Stimulated activated CD4-positive, alpha-beta T cell treated with anti-CD3 and anti-CD28 coated beads, Interleukin-15, amount 100 ng/mL, for 1 hour (primary cell): ENCODE measurements around the gene NKAIN2.
"Not testable (repeated sequence)": the region's sequence is repeated elsewhere in the genome, so short reads cannot be mapped to it uniquely, and the experiment has no call there.

Experiments
- DNase-seq, 2 donors: peaks; one replicate each; pipeline ENCODE4 v3.0.0-alpha.2; 2020; ENCODE audit warnings: low read depth in 1 of 2, low spot score in 1 of 2

NKAIN2 gene

DNA sequence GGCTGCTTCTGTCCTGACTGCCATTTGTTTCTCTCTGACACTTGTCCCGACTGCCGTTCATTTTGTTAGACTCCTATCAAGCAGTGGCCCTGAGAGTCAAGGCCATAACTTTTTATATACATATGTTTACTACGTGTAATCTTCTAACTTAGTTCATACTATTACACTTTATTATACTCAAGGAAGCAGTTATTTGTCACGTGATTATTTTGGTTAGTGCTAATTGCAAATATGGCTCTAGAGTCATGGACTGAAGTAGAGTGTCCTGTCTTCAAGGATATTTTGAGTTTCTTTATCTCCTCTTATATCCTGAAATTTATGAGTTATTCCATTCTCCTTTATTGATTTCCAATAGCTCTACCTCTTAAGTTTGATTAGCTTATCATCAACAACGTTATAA is 864.4 kb downstream of the NKAIN2 start:
- no peak for DNase-seq

DNA sequence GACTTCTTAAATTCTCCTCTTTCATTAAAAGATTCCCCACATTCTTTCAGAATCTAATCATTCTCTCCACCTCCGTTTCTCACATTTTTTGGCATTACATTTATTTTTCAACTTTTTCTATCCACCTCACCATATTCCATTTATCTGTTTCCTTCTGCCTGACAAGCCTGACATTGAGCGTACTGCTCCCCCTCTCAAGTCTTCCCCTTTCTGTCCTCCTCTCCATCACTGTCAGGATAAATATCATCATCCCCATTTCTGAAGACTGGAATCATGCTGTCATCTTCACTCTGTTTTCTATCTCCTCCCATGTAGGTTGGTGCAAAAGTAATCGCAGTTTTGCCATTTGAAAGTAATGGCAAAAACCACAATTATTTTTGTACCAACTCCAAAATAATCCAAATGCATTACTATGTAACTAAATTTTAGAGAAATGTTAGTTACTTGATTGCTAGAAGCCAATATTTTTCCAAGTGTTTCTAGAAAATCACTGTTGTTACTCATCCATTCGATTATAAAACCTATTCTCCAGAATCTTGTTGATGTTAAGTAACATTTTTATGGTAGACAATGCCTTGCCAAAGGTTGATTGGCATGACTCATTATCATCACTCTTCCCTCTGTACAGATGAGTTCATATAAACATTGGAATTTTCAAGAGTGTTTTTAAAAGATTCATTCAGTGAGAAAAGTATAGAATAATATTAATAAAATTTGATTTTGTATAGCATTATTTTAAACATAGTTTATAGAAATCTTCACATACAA is 866.2 kb downstream of the NKAIN2 start:
- no peak for DNase-seq

DNA sequence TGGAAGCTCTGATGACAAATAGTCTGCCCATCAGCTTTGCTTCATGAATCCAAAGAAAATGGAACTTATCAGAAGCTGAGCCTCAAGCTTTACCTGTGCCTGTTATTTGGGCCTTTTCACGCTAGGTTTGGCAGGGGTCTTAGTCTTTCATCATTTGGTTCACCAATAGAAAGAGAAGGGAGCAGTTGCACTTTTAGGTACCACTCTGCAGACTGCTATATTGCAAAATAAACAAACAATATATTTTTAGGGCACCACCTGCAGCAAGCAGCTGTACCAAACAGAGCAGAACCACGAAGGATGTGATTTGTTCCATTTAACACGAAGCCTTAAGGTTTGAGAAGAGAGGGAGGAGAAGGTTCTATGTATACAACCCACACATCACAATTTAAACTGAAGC is 867.1 kb downstream of the NKAIN2 start:
- DNase-seq: no peak

DNA sequence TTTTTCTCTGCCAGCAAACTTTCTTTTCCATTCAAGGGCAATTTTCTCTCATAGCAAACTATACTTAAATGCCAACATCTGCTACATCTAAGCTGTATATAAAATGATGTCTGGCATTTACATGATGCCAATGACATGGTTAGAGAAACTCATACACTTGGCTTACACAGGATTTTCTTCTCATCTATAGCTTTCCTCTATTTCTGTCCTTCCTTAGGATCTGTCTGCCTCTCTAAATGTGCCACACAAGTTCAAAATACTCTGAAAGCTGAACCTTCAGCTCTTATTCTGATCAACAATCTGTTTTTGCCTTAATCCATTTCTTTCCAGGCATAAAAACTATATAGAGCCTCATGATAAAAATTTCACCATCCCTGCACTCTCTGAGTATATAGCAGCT is 867.7 kb downstream of the NKAIN2 start:
- no peak for DNase-seq

- no peak for DNase-seq
These were observed 870.4 kb downstream of the NKAIN2 start for GRCh38 chr6:124674042-124674441.

- DNase-seq: no peak
These were observed 872.4 kb downstream of the NKAIN2 start for GRCh38 chr6:124676033-124676432.

DNA sequence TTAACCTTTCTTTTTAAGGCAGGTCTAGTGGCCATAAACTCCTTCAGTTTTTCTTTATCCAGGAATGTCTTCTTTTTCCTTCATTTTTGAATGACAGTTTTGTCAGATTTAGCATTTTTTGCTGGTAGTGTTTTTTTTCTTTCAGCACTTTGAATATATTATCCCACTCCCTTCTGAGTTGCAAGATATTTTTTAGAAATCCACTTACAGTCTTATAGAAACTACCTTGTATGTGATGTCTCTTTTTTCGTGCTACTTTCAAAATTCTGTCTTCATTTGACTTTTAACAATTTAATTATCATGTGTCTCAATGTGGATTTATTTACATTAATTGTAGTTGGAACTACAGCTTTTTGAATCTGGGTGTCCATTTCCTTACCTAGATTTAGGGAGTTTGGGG is 874.2 kb downstream of the NKAIN2 start:
- no peak for DNase-seq

DNA sequence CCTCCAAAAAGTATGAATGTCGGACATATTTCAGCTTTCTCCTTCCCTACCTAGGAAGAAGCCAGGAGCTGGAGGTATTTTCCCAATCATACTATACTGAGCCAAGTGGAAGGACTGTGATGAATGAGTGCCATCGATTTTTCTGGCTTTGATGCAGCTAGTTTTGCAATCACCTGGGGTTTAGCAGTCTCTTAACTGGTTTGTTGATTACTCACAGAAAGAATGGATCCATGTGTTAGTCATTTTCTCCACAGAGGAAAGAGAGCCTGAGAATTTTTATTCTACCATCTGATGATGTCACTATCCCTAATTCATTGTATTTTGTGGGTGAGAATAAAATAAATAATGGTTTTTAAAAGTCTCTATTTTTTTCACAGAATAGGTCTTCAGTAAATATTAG is 875.7 kb downstream of the NKAIN2 start:
- no peak for DNase-seq

GRCh38 chr6:124682751-124683150 is 879.1 kb downstream of the NKAIN2 start:
- no peak for DNase-seq

DNA sequence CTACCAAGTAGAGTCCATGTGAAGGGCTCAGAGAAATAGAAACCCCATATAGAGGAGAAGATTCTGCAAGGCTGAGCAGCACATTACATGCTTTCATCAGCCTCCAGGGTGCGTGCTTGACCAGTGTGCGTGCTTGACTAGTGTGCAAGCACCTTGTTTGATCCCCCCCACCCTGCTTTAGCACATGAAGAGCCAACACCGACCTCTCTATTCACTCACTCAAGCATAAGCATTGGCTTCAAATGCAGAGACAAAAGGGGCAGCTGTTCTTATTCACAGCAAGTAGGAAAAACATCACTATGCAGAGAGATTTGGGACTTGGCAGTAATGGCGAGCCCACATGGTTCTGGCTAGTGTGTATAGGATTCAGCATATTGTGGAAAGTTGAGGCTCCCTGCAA is 879.8 kb downstream of the NKAIN2 start:
- no peak for DNase-seq

DNA sequence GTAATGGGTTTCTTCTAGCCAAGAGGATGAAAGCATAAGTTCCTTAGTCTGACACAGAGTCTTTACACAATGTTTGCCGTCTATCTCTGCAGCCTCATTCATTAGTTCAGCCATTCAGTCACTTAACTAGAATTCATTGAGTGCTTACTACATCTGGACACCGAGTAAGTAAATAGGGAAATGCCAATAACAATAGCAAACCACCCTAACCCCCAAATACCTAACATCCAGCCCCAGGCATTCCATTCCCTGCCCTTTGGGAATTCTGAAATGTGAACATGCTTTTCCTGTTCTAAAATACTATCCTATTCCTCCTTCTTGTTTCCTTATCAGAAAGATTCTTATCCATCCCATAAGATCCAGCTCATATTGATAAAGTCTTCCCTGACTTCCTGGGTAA is 881.0 kb downstream of the NKAIN2 start:
- no peak for DNase-seq

- DNase-seq: no peak
These were observed 884.7 kb downstream of the NKAIN2 start for GRCh38 chr6:124688369-124688768.

DNA sequence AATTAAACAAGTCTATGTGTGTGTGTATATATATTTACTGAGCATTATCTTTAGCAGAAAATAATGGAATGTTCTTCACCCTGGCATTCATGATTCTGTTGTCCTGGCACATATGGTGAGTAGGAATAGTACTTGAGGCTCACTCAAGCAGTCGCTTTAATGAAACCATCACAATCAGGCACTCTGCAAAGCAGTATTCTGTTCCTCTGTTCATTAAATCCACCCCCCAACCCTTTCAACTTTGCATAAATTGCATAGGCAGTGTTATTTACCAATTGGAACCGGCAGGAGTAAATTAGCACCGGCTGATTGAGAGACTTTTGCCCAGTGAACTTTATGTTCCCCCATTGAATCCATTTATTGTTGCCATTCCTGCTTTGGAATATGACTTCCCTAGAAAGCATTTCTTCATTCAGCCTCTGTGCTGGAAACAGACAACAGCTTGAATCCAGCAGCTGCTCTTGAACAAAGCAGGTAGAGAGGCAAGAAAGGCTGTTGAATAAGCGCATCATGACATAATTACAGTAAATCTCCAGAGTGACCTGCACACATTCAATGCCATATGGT is 890.6 kb downstream of the NKAIN2 start:
- DNase-seq: no peak

DNA sequence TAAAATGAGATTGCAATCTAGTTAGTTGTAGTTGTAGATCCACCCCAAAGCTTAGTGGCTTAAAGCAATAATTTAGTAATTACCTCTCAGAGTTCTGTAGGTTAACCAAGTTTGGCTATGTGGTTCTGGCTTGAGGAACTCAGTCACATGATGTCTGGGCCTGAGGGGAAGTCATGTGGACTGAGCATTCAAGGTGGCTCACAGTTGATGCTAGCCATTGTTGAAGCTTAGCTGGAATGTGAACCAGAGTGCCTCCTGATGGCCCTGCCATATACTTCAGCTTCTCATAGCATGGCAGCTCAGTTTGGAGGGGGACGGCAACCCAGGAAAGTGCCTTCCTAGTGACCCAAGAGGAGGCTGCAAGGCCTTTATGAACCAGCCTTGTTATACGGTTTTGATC is 895.4 kb downstream of the NKAIN2 start:
- DNase-seq: no peak

GRCh38 chr6:124703541-124703940 is 899.9 kb downstream of the NKAIN2 start:
- DNase-seq: no peak

- not testable (repeated sequence) for DNase-seq
These were observed 908.9 kb downstream of the NKAIN2 start for GRCh38 chr6:124712532-124712931.

DNA sequence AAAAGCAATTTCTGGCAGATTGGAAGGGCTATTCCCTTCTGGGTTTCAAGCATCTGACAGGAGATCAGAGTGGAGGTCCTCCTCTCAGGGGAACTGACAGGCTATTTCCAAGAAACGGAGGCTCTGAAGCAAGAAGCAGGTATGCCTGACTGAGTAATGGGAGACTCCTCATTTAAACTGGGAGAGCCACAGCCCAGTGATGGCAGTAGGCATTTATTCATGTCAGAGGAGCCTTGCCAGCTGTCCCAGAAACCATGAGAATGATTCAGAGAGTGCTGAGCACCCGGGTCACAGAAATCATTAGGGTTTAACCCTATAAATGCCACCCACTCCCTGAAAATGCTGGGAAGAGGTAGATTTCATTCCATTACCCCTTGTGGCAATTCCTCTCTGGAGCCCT is 911.1 kb downstream of the NKAIN2 start:
- no peak for DNase-seq

- no peak for DNase-seq
These were observed 916.2 kb downstream of the NKAIN2 start for GRCh38 chr6:124719913-124720312.

DNA sequence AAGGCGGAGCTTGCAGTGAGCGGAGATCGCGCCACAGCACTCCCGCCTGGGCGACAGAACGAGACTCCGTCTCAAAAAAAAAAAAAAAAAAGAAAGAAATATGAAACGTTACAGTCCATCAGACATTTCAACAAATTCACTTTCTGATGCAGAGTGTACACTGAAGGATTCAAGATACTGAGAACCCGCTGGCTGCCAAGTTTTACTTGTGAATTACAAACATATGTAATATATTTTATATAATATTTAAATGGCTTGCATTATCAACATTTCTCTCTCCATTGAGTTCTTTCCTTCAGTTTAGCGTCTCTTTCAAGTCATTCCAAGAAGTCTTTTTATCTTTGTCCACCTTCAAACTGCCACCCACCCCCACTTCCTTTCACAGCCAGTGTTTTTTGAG is 917.7 kb downstream of the NKAIN2 start:
- DNase-seq: no peak

DNA sequence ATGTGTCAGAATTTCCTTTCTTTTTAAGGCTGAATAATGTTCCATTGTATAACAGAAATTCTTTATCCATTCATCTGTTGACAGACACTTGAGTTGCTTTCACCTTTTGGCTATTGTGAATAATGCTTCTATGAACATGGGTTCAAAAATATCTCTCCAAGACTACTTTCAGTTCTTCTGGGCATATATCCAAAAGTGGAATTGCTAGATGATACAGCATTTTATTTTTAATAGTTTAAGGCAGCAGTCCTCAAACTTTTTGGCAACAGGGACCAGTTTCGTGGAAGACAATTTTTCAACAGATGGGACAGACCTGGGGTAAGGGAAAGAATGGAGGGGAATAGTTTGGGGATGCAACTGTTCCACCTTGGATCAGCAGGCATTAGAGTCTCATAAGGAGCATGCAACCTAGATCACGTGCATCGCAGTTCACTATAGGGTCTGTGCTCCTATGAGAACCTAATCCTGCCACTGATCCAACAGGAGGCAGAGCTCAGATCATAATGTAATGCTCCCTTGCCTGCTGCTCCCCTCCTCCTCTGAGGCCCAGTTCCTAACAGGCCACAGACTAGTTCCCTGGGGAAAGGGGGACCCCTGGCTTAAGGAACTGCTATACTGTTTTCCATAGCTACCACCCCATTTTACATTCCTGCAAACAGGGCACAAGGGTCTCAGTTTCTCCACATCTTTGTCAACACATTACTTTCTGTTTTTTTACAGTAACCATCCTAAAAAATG is 918.6 kb downstream of the NKAIN2 start:
- DNase-seq: no peak

GRCh38 chr6:124723671-124724070 is 920.0 kb downstream of the NKAIN2 start:
- DNase-seq: no peak

GRCh38 chr6:124737804-124738203 is 934.1 kb downstream of the NKAIN2 start:
- DNase-seq: not testable (repeated sequence)
